GM12892 (cell line): ENCODE data around the gene LHFPL2.

ENCODE experiments used
- POLR2A ChIP-seq: IDR thresholded peaks from 2 replicates; pipeline ENCODE4 v1.6.1; 2011; ENCODE audit warnings: low read depth, low read length, control low read depth
- POLR2AphosphoS5 ChIP-seq: IDR thresholded peaks from 2 replicates; pipeline ENCODE4 v1.6.1; 2011; ENCODE audit warnings: low read depth, low read length, control low read depth
- TAF1 ChIP-seq: IDR thresholded peaks from 2 replicates; pipeline ENCODE4 v1.6.1; 2011; ENCODE audit warnings: low read depth, mild to moderate bottlenecking, control low read depth, low read length, borderline replicate concordance

DNA sequence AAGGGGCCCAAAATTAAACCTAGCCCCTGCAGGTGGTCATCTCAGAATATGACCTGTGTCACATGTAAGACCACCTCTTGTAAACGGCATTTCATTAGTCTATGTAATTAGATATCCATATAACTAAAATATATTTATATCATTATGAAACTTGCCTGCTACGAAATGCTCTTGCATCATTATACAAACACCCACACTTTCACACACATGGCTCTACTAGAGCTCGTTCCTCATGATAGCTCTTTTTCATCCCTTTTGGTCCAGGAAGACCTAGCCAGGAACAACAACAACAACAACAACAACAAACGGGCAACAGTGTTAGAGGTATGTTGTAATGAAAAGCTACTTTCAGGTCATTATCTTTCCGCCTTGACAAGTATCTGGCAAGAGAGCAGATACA lies 58.6 kb downstream of the LHFPL2 start:
- TF ChIP-seq TAF1 (no peak), POLR2AphosphoS5 (no peak), POLR2A (no peak)
